GM23338 (cell line): ENCODE data around the gene SMYD3. TPM values are rescaled to one million over a fixed set of nuclear protein-coding genes. Genes with fewer than 3 reads are reported as not detected.

Source experiments
- ATAC-seq: fragments of 200-7000 bp; cut with Tn5 transposase; 3 replicates; pipeline ENCODE4 v1.9.1; 2020
- DNase-seq: peaks from one replicate; pipeline ENCODE4 v3.0.0-alpha.2; 2015; ENCODE audit warnings: low spot score
- H2AFZ ChIP-seq: fragments of 200-600 bp; sonication (generic); 2 replicates; pipeline ENCODE4 v1.8.0; 2016; ENCODE audit warnings: antibody characterized with exemption, mild to moderate bottlenecking, moderate library complexity
- H3F3A ChIP-seq: fragments of 200-600 bp; sonication (generic); replicated peaks from 2 replicates; pipeline ENCODE4 v1.8.0; 2017; ENCODE audit warnings: antibody characterized with exemption, mixed run types, low read depth
- H3K27ac ChIP-seq: fragments of 200-600 bp; sonication (generic); 2 replicates; pipeline ENCODE4 v1.6.1; 2016; ENCODE audit warnings: low read depth
- H3K27me3 ChIP-seq: fragments of 200-600 bp; sonication (generic); 2 replicates; pipeline ENCODE4 v1.8.0; 2016; ENCODE audit warnings: mild to moderate bottlenecking, mixed run types, moderate library complexity; ENCODE audit not compliant: insufficient read depth
- H3K36me3 ChIP-seq: fragments of 200-600 bp; sonication (generic); 2 replicates; pipeline ENCODE4 v1.8.0; 2016; ENCODE audit warnings: mild to moderate bottlenecking; ENCODE audit not compliant: insufficient read depth
- H3K4me1 ChIP-seq: fragments of 200-600 bp; sonication (generic); 2 replicates; pipeline ENCODE4 v1.8.0; 2016; ENCODE audit warnings: mild to moderate bottlenecking, moderate library complexity; ENCODE audit not compliant: insufficient read depth
- H3K4me2 ChIP-seq: fragments of 200-600 bp; sonication (generic); 2 replicates; pipeline ENCODE4 v1.7.1; 2017; ENCODE audit warnings: mixed run types
- H3K4me3 ChIP-seq: fragments of 200-600 bp; sonication (generic); 2 replicates; pipeline ENCODE4 v1.6.1; 2016; ENCODE audit warnings: mixed run types
- H3K79me2 ChIP-seq: fragments of 200-600 bp; sonication (generic); replicated peaks from 2 replicates; pipeline ENCODE4 v1.8.0; 2017; ENCODE audit warnings: mild to moderate bottlenecking; ENCODE audit not compliant: insufficient read depth
- H3K9me2 ChIP-seq: fragments of 200-600 bp; sonication (generic); 2 replicates; pipeline ENCODE4 v1.8.0; 2017; ENCODE audit not compliant: insufficient read depth
- H4K20me1 ChIP-seq: fragments of 200-600 bp; sonication (generic); replicated peaks from 2 replicates; pipeline ENCODE4 v1.8.0; 2017; ENCODE audit warnings: mild to moderate bottlenecking; ENCODE audit not compliant: insufficient read depth
- H3K27ac Mint-ChIP-seq: 2 replicates; pipeline ENCODE4 v1.8.0; 2020; ENCODE audit warnings: inconsistent platforms, mild to moderate bottlenecking, moderate library complexity, mixed read lengths
- H3K27me3 Mint-ChIP-seq: 3 replicates; pipeline ENCODE4 v1.8.0; 2022; ENCODE audit warnings: low read depth, mild to moderate bottlenecking, moderate library complexity, mixed read lengths, inconsistent platforms; ENCODE audit not compliant: insufficient read depth, poor library complexity
- H3K36me3 Mint-ChIP-seq: 3 replicates; pipeline ENCODE4 v1.8.0; 2021; ENCODE audit warnings: low read depth, mild to moderate bottlenecking, inconsistent platforms, moderate library complexity, mixed read lengths
- H3K4me1 Mint-ChIP-seq: 3 replicates; pipeline ENCODE4 v1.8.0; 2020; ENCODE audit warnings: mild to moderate bottlenecking, inconsistent platforms, mixed read lengths
- H3K4me3 Mint-ChIP-seq: 3 replicates; pipeline ENCODE4 v1.8.0; 2021; ENCODE audit warnings: moderate library complexity, mild to moderate bottlenecking, inconsistent platforms, mixed read lengths
- H3K9me3 Mint-ChIP-seq: 3 replicates; pipeline ENCODE4 v1.8.0; 2020; ENCODE audit warnings: moderate library complexity, mild to moderate bottlenecking, inconsistent platforms, mixed read lengths
- CREB1 ChIP-seq: fragments of 250-450 bp; sonication (Bioruptor Pico); IDR thresholded peaks from 2 replicates; pipeline ENCODE4 v1.5.0; 2020; ENCODE audit warnings: low read depth, mild to moderate bottlenecking, moderate library complexity
- EZH2 ChIP-seq: fragments of 200-600 bp; sonication (generic); IDR thresholded peaks from one replicate; pipeline ENCODE4 v1.8.0; 2017; ENCODE audit warnings: antibody characterized with exemption, mild to moderate bottlenecking, low read depth; ENCODE audit not compliant: unreplicated experiment
- EZH2phosphoT487 ChIP-seq: fragments of 200-600 bp; sonication (generic); IDR thresholded peaks from one replicate; pipeline ENCODE4 v1.8.1; 2018; ENCODE audit warnings: antibody characterized with exemption; ENCODE audit not compliant: unreplicated experiment
- JUNB ChIP-seq: IDR thresholded peaks from one replicate; pipeline ENCODE4 v1.6.1; 2016; ENCODE audit warnings: antibody characterized with exemption; ENCODE audit not compliant: unreplicated experiment
- NANOG ChIP-seq: IDR thresholded peaks from 2 replicates; pipeline ENCODE4 v1.6.1; 2016; ENCODE audit warnings: antibody characterized with exemption, borderline replicate concordance
- POLR2AphosphoS5 ChIP-seq: IDR thresholded peaks from 2 replicates; pipeline ENCODE4 v1.6.1; 2016; ENCODE audit warnings: antibody characterized with exemption, low read depth
- STAT1 ChIP-seq: IDR thresholded peaks from one replicate; pipeline ENCODE4 v1.6.1; 2016; ENCODE audit warnings: antibody characterized with exemption; ENCODE audit not compliant: unreplicated experiment
- ZNF114 ChIP-seq: fragments of 250-450 bp; sonication (Bioruptor Pico); IDR thresholded peaks from 2 replicates; pipeline ENCODE4 v1.5.0; 2020; ENCODE audit warnings: mild to moderate bottlenecking, moderate library complexity
- ZNF331 ChIP-seq: fragments of 250-450 bp; sonication (Bioruptor Pico); IDR thresholded peaks from 2 replicates; pipeline ENCODE4 v1.5.0; 2020; ENCODE audit warnings: low read depth, mild to moderate bottlenecking, moderate library complexity
- polyA plus RNA-seq: library from polyadenylated mRNA; unstranded; fragments of >200 nt; fragmentation: Nextera tagmentation; extraction: Ambion mirVana; gene quantifications from 2 replicates; pipeline ENCODE4 v1.2.1, GENCODE V29; 2016
- total RNA-seq: library from RNA; depleted of rRNA; stranded (reverse); fragments of >200 nt; shearing (Covaris generic); gene quantifications from 2 replicates; pipeline ENCODE4 v1.2.3, GENCODE V29; 2014
- TF ChIP-seq, protein P1 (sequence below): fragments of 250-450 bp; sonication (Bioruptor Pico); IDR thresholded peaks from 2 replicates; pipeline ENCODE4 v1.5.0; 2020; ENCODE audit warnings: mild to moderate bottlenecking, moderate library complexity
- TF ChIP-seq, protein P2 (sequence below), 2 experiments: fragments of 200-600 bp in 1 of 2; sonication (generic) in 1 of 2; conservative IDR thresholded peaks; 2 replicates each; pipeline versions ENCODE4 v1.5.1 to v1.6.1; 2016 to 2017; ENCODE audit warnings: antibody characterized with exemption in 2 of 2, low read depth in 2 of 2, mild to moderate bottlenecking in 2 of 2, moderate library complexity in 1 of 2
- TF ChIP-seq, protein P3 (sequence below): IDR thresholded peaks from 2 replicates; pipeline ENCODE4 v1.6.1; 2016; ENCODE audit warnings: antibody characterized with exemption
- TF ChIP-seq, protein P4 (sequence below): IDR thresholded peaks from one replicate; pipeline ENCODE4 v1.6.1; 2018; ENCODE audit warnings: antibody characterized with exemption; ENCODE audit not compliant: unreplicated experiment

The SMYD3 gene
- total and polyA plus RNA-seq, 2 experiments from 2014 or later: 31.8 to 34.4 TPM

DNA sequence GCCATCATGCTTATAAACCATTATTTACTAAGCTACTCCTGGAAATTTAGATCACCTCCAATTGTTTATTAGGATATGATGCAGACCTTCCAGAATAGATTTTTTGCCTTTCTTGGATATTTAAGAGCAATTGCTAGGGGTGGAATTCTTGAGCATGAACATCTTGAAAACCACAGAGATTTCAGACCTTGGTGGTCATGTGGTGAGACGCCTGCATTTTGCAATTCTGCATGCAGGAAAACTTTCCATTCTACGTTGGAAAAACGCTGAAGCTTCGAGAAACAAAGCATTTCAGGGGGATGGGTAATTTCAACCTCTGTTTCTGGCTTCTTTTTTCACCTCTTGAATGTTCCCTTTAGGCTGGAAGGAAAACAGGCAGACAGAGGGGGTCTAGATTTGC lies 756.0 kb downstream of the SMYD3 start:
- Histone ChIP-seq H3K4me3 (no peak overlapping the region), H4K20me1 (no peaks in the 10 kb centered on the region), H3F3A (no peaks in the 10 kb centered on the region), H3K27ac (no peak overlapping the region), H2AFZ (no peak overlapping the region), H3K79me2 (no peaks in the 10 kb centered on the region), H3K4me2 (no peak overlapping the region), H3K36me3 (no peaks in the 10 kb centered on the region), H3K9me2 (no peaks in the 10 kb centered on the region), H3K4me1 (peaks cover 10% of the 10 kb centered on the region; the same call in 1 of the 2 replicates), H3K27me3 (no peaks in the 10 kb centered on the region)
- H3K4me3 Mint-ChIP-seq: no peak overlapping the region
- DNase-seq (no peak), ATAC-seq (no peak)
- 0 out of 2 replicates have a peak overlapping the region, but pooled peaks have one; percentile 2 for H3K27ac Mint-ChIP-seq
- H3K9me3 Mint-ChIP-seq: peaks cover 8% of the 10 kb centered on the region; the same call in 1 of the 3 replicates
- peaks cover 25% of the 10 kb centered on the region for H3K4me1 Mint-ChIP-seq
- H3K36me3 Mint-ChIP-seq: peaks cover 12% of the 10 kb centered on the region
- TF ChIP-seq EZH2phosphoT487: no peak
- no peak for TF ChIP-seq JUNB
- TF ChIP-seq EZH2: no peak
- TF ChIP-seq, protein P1, sequence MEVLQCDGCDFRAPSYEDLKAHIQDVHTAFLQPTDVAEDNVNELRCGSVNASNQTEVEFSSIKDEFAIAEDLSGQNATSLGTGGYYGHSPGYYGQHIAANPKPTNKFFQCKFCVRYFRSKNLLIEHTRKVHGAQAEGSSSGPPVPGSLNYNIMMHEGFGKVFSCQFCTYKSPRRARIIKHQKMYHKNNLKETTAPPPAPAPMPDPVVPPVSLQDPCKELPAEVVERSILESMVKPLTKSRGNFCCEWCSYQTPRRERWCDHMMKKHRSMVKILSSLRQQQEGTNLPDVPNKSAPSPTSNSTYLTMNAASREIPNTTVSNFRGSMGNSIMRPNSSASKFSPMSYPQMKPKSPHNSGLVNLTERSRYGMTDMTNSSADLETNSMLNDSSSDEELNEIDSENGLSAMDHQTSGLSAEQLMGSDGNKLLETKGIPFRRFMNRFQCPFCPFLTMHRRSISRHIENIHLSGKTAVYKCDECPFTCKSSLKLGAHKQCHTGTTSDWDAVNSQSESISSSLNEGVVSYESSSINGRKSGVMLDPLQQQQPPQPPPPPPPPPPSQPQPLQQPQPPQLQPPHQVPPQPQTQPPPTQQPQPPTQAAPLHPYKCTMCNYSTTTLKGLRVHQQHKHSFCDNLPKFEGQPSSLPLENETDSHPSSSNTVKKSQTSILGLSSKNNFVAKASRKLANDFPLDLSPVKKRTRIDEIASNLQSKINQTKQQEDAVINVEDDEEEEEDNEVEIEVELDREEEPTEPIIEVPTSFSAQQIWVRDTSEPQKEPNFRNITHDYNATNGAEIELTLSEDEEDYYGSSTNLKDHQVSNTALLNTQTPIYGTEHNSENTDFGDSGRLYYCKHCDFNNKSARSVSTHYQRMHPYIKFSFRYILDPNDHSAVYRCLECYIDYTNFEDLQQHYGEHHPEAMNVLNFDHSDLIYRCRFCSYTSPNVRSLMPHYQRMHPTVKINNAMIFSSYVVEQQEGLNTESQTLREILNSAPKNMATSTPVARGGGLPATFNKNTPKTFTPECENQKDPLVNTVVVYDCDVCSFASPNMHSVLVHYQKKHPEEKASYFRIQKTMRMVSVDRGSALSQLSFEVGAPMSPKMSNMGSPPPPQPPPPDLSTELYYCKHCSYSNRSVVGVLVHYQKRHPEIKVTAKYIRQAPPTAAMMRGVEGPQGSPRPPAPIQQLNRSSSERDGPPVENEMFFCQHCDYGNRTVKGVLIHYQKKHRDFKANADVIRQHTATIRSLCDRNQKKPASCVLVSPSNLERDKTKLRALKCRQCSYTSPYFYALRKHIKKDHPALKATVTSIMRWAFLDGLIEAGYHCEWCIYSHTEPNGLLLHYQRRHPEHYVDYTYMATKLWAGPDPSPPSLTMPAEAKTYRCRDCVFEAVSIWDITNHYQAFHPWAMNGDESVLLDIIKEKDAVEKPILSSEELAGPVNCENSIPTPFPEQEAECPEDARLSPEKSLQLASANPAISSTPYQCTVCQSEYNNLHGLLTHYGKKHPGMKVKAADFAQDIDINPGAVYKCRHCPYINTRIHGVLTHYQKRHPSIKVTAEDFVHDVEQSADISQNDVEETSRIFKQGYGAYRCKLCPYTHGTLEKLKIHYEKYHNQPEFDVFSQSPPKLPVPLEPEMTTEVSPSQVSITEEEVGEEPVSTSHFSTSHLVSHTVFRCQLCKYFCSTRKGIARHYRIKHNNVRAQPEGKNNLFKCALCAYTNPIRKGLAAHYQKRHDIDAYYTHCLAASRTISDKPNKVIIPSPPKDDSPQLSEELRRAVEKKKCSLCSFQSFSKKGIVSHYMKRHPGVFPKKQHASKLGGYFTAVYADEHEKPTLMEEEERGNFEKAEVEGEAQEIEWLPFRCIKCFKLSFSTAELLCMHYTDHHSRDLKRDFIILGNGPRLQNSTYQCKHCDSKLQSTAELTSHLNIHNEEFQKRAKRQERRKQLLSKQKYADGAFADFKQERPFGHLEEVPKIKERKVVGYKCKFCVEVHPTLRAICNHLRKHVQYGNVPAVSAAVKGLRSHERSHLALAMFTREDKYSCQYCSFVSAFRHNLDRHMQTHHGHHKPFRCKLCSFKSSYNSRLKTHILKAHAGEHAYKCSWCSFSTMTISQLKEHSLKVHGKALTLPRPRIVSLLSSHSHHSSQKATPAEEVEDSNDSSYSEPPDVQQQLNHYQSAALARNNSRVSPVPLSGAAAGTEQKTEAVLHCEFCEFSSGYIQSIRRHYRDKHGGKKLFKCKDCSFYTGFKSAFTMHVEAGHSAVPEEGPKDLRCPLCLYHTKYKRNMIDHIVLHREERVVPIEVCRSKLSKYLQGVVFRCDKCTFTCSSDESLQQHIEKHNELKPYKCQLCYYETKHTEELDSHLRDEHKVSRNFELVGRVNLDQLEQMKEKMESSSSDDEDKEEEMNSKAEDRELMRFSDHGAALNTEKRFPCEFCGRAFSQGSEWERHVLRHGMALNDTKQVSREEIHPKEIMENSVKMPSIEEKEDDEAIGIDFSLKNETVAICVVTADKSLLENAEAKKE (CRISPR knock-in tag): no peak
- TF ChIP-seq, protein P2, sequence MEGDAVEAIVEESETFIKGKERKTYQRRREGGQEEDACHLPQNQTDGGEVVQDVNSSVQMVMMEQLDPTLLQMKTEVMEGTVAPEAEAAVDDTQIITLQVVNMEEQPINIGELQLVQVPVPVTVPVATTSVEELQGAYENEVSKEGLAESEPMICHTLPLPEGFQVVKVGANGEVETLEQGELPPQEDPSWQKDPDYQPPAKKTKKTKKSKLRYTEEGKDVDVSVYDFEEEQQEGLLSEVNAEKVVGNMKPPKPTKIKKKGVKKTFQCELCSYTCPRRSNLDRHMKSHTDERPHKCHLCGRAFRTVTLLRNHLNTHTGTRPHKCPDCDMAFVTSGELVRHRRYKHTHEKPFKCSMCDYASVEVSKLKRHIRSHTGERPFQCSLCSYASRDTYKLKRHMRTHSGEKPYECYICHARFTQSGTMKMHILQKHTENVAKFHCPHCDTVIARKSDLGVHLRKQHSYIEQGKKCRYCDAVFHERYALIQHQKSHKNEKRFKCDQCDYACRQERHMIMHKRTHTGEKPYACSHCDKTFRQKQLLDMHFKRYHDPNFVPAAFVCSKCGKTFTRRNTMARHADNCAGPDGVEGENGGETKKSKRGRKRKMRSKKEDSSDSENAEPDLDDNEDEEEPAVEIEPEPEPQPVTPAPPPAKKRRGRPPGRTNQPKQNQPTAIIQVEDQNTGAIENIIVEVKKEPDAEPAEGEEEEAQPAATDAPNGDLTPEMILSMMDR (conservative IDR thresholded peaks at IDR 0.05; ENCODE audit: low read depth in 2 of 2): no peak
- TF ChIP-seq ZNF331: no peak
- TF ChIP-seq CREB1 (CRISPR knock-in tag): no peak
- TF ChIP-seq, protein P3, sequence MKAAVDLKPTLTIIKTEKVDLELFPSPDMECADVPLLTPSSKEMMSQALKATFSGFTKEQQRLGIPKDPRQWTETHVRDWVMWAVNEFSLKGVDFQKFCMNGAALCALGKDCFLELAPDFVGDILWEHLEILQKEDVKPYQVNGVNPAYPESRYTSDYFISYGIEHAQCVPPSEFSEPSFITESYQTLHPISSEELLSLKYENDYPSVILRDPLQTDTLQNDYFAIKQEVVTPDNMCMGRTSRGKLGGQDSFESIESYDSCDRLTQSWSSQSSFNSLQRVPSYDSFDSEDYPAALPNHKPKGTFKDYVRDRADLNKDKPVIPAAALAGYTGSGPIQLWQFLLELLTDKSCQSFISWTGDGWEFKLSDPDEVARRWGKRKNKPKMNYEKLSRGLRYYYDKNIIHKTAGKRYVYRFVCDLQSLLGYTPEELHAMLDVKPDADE: no peak
- no peak for TF ChIP-seq NANOG
- no peak for TF ChIP-seq POLR2AphosphoS5
- TF ChIP-seq, protein P4, sequence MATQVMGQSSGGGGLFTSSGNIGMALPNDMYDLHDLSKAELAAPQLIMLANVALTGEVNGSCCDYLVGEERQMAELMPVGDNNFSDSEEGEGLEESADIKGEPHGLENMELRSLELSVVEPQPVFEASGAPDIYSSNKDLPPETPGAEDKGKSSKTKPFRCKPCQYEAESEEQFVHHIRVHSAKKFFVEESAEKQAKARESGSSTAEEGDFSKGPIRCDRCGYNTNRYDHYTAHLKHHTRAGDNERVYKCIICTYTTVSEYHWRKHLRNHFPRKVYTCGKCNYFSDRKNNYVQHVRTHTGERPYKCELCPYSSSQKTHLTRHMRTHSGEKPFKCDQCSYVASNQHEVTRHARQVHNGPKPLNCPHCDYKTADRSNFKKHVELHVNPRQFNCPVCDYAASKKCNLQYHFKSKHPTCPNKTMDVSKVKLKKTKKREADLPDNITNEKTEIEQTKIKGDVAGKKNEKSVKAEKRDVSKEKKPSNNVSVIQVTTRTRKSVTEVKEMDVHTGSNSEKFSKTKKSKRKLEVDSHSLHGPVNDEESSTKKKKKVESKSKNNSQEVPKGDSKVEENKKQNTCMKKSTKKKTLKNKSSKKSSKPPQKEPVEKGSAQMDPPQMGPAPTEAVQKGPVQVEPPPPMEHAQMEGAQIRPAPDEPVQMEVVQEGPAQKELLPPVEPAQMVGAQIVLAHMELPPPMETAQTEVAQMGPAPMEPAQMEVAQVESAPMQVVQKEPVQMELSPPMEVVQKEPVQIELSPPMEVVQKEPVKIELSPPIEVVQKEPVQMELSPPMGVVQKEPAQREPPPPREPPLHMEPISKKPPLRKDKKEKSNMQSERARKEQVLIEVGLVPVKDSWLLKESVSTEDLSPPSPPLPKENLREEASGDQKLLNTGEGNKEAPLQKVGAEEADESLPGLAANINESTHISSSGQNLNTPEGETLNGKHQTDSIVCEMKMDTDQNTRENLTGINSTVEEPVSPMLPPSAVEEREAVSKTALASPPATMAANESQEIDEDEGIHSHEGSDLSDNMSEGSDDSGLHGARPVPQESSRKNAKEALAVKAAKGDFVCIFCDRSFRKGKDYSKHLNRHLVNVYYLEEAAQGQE: no peak
- no peak for TF ChIP-seq STAT1
- no peak for TF ChIP-seq ZNF114 (CRISPR knock-in tag)
- no peaks in the 10 kb centered on the region for H3K27me3 Mint-ChIP-seq
